ENCODE results near the gene PRKD1.

The PRKD1 gene

GRCh38 chr14:29580763-29581162 lies 346.9 kb downstream of the PRKD1 start:
- DNase-seq: no peak

- no peak for DNase-seq
These were observed 347.8 kb downstream of the PRKD1 start for GRCh38 chr14:29579838-29580237.

- no peak for DNase-seq
These were observed 350.7 kb downstream of the PRKD1 start for GRCh38 chr14:29576927-29577326.

- no peak for DNase-seq
These were observed 358.5 kb downstream of the PRKD1 start for GRCh38 chr14:29569194-29569593.

GRCh38 chr14:29566194-29566593 lies 361.5 kb downstream of the PRKD1 start:
- no peak for DNase-seq

GRCh38 chr14:29558516-29558915 lies 369.1 kb downstream of the PRKD1 start:
- no peak for DNase-seq

GRCh38 chr14:29554335-29554734 lies 373.3 kb downstream of the PRKD1 start:
- no peak for DNase-seq

GRCh38 chr14:29553427-29553826 lies 374.2 kb downstream of the PRKD1 start:
- DNase-seq: no peak

GRCh38 chr14:29548948-29549370 lies 378.7 kb downstream of the PRKD1 start:
- DNase-seq: no peak

- no peak for DNase-seq
These were observed 381.9 kb downstream of the PRKD1 start for GRCh38 chr14:29545714-29546113.

GRCh38 chr14:29536886-29537511 lies 390.6 kb downstream of the PRKD1 start:
- no peak for DNase-seq

GRCh38 chr14:29529418-29529817 lies 398.2 kb downstream of the PRKD1 start:
- no peak for DNase-seq

GRCh38 chr14:29528889-29529288 lies 398.8 kb downstream of the PRKD1 start:
- DNase-seq: no peak

- DNase-seq: no peak
These were observed 400.4 kb downstream of the PRKD1 start for GRCh38 chr14:29527286-29527685.

Measured in activated CD4-positive, CD25-positive, alpha-beta regulatory T cell (primary cell).